ENCODE measurements around the gene ACTMAP. TPM values are rescaled to one million over a fixed set of nuclear protein-coding genes. Genes with fewer than 3 reads are reported as not detected.

ACTMAP gene
- total and polyA plus RNA-seq, 2 experiments from 2014 or later = 2.5 to 7.3 TPM

GRCh38 chr19:40797963-40798682 lies 47.8 kb upstream of the ACTMAP start:
- Histone ChIP-seq H3K4me1 (ENCODE audit: insufficient read depth) (peaks cover 21% of the 10 kb centered on the region), H3K4me3 (peak overlapping the region; percentile 92), H2AFZ (peak overlapping the region; percentile 86), H3K4me2 (ENCODE audit: unreplicated experiment) (peak overlapping the region; percentile 73), H3K79me2 (ENCODE audit: insufficient read depth) (peaks cover 41% of the 10 kb centered on the region), H3K9me2 (ENCODE audit: insufficient read depth) (no peaks in the 10 kb centered on the region), H3K27me3 (replicated peaks; ENCODE audit: insufficient read depth) (no peaks in the 10 kb centered on the region), H3K9ac (peak overlapping the region; percentile 83), H3K27ac (peak overlapping the region; percentile 88), H3K9me3 (ENCODE audit: low read depth) (no peaks in the 10 kb centered on the region), H4K20me1 (ENCODE audit: insufficient read depth) (no peaks in the 10 kb centered on the region), H3K36me3 (ENCODE audit: low read depth) (no peaks in the 10 kb centered on the region), H3F3A (ENCODE audit: insufficient read depth) (peaks cover 20% of the 10 kb centered on the region)
- TF ChIP-seq EZH2phosphoT487 (IDR thresholded peaks at IDR 0.05; ENCODE audit: insufficient read depth, low read depth) = no peak
- in situ Hi-C loops (cut with MboI) = no loop called here
- WGBS, 2 experiments (ENCODE audit: low coverage in 1 of 2, low lambda C conversion rate in 2 of 2, missing lambda C conversion rate in 2 of 2) = 12 to 14% methylated on average over 28 of the region's 28 CpGs
- DNase-seq = peak; percentile 81

GRCh38 chr19:40797166-40797962 lies 47.1 kb upstream of the ACTMAP start:
- peak overlapping the region; percentile 92 for H3K4me3 ChIP-seq
- H3K4me1 ChIP-seq (ENCODE audit: insufficient read depth) = peaks cover 13% of the 10 kb centered on the region
- 89 to 90% methylated on average over 14 of the region's 14 CpGs for WGBS, 2 experiments (ENCODE audit: low coverage in 1 of 2, low lambda C conversion rate in 2 of 2, missing lambda C conversion rate in 2 of 2)
- H4K20me1 ChIP-seq (ENCODE audit: insufficient read depth) = no peaks in the 10 kb centered on the region
- peak overlapping the region; percentile 83 for H3K9ac ChIP-seq
- no peaks in the 10 kb centered on the region for H3K36me3 ChIP-seq (ENCODE audit: low read depth)
- no peaks in the 10 kb centered on the region for H3K27me3 ChIP-seq (replicated peaks; ENCODE audit: insufficient read depth)
- H3K9me3 ChIP-seq (ENCODE audit: low read depth) = no peaks in the 10 kb centered on the region
- peak overlapping the region; percentile 73 for H3K4me2 ChIP-seq (ENCODE audit: unreplicated experiment)
- H3K79me2 ChIP-seq (ENCODE audit: insufficient read depth) = peaks cover 33% of the 10 kb centered on the region
- DNase-seq = no peak
- no peaks in the 10 kb centered on the region for H3K9me2 ChIP-seq (ENCODE audit: insufficient read depth)
- H2AFZ ChIP-seq = peak overlapping the region; percentile 86
- peaks cover 19% of the 10 kb centered on the region for H3F3A ChIP-seq (ENCODE audit: insufficient read depth)
- peak overlapping the region; percentile 88 for H3K27ac ChIP-seq
- TF ChIP-seq EZH2 (IDR thresholded peaks at IDR 0.05; ENCODE audit: insufficient read depth, poor library complexity, severe bottlenecking) (no peak), EZH2phosphoT487 (IDR thresholded peaks at IDR 0.05; ENCODE audit: insufficient read depth, low read depth) (no peak)
- in situ Hi-C loops (cut with MboI) = no loop called here

DNA sequence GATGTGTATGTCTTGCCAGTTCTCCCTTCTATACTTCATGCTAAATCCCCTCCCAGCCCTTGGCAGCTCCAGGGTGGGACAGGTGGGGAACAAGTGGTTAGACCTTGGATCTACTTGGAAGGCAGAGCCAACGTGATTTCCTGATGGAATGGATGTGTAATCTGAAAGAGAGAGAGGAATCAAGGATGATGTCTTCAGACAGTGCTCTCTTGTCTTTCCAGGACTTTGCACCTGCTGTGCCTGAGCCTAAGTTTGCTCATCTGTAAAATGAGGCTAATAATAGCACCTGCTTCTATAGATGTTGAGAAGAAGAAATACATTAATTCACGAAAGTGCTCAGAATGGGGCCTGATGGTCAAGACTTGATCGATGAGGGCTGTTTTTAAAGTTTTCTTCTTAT lies 41.7 kb upstream of the ACTMAP start:
- H3K9ac ChIP-seq = no peak overlapping the region
- no peaks in the 10 kb centered on the region for H3K79me2 ChIP-seq (ENCODE audit: insufficient read depth)
- H3K27ac ChIP-seq = no peak overlapping the region
- H3K9me3 ChIP-seq (ENCODE audit: low read depth) = no peaks in the 10 kb centered on the region
- no peak for DNase-seq
- no peaks in the 10 kb centered on the region for H3F3A ChIP-seq (ENCODE audit: insufficient read depth)
- no peaks in the 10 kb centered on the region for H3K9me2 ChIP-seq (ENCODE audit: insufficient read depth)
- H3K27me3 ChIP-seq (replicated peaks; ENCODE audit: insufficient read depth) = no peaks in the 10 kb centered on the region
- H3K4me1 ChIP-seq (ENCODE audit: insufficient read depth) = no peaks in the 10 kb centered on the region
- no peak overlapping the region for H2AFZ ChIP-seq
- no peaks in the 10 kb centered on the region for H4K20me1 ChIP-seq (ENCODE audit: insufficient read depth)
- in situ Hi-C loops (cut with MboI) = no loop called here
- WGBS, 2 experiments (ENCODE audit: low coverage in 1 of 2, low lambda C conversion rate in 2 of 2, missing lambda C conversion rate in 2 of 2) = 75 to 80% methylated on average over 3 of the region's 3 CpGs
- no peak overlapping the region for H3K4me2 ChIP-seq (ENCODE audit: unreplicated experiment)
- H3K36me3 ChIP-seq (ENCODE audit: low read depth) = no peaks in the 10 kb centered on the region
- H3K4me3 ChIP-seq = no peak overlapping the region
- TF ChIP-seq EZH2 (IDR thresholded peaks at IDR 0.05; ENCODE audit: insufficient read depth, poor library complexity, severe bottlenecking) (no peak), EZH2phosphoT487 (IDR thresholded peaks at IDR 0.05; ENCODE audit: insufficient read depth, low read depth) (no peak)

DNA sequence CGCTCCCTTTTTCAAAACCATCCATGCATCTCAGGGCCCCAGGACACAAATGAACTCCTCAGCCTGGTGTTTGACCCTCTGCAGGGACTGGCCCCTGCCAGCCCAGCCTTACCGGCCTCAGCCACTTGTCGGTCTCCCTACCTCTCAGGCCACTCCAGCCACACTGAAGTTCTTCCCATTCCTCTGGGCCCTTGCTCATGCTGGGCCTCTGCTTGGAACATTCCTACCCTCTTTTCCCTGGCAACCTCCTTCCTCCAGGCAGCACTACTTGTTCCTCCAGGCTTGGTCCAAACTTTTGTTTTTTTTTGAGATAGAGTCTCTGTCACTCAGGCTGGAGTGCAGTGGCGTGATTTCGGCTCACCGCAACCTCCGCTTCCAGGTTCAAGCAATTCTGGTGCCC lies 41.1 kb upstream of the ACTMAP start:
- no peaks in the 10 kb centered on the region for H3K9me2 ChIP-seq (ENCODE audit: insufficient read depth)
- no peaks in the 10 kb centered on the region for H3K27me3 ChIP-seq (replicated peaks; ENCODE audit: insufficient read depth)
- H3K9ac ChIP-seq = no peak overlapping the region
- H2AFZ ChIP-seq = no peak overlapping the region
- in situ Hi-C loops (cut with MboI) = no loop called here
- H3K4me1 ChIP-seq (ENCODE audit: insufficient read depth) = no peaks in the 10 kb centered on the region
- no peak overlapping the region for H3K4me3 ChIP-seq
- 89 to 95% methylated on average over 7 of the region's 7 CpGs for WGBS, 2 experiments (ENCODE audit: low coverage in 1 of 2, low lambda C conversion rate in 2 of 2, missing lambda C conversion rate in 2 of 2)
- no peaks in the 10 kb centered on the region for H3K36me3 ChIP-seq (ENCODE audit: low read depth)
- no peak for DNase-seq
- no peak overlapping the region for H3K27ac ChIP-seq
- H3K4me2 ChIP-seq (ENCODE audit: unreplicated experiment) = no peak overlapping the region
- no peaks in the 10 kb centered on the region for H4K20me1 ChIP-seq (ENCODE audit: insufficient read depth)
- no peaks in the 10 kb centered on the region for H3K9me3 ChIP-seq (ENCODE audit: low read depth)
- H3F3A ChIP-seq (ENCODE audit: insufficient read depth) = no peaks in the 10 kb centered on the region
- H3K79me2 ChIP-seq (ENCODE audit: insufficient read depth) = no peaks in the 10 kb centered on the region
- no peak for TF ChIP-seq EZH2phosphoT487 (IDR thresholded peaks at IDR 0.05; ENCODE audit: insufficient read depth, low read depth)
- no peak for TF ChIP-seq EZH2 (IDR thresholded peaks at IDR 0.05; ENCODE audit: insufficient read depth, poor library complexity, severe bottlenecking)

Data from GM23248 (cell line).